HPDE6-E6E7 (cell line): ENCODE measurements around the gene GNA15.
A peak's percentile ranks its signal among the peaks of the same experiment; 100 is the strongest.
"Not testable (repeated sequence)": the region's sequence is repeated elsewhere in the genome, so short reads cannot be mapped to it uniquely, and the experiment has no call there.

Source experiments
- DNase-seq: peaks from one replicate; pipeline ENCODE4 v3.0.0; 2011; ENCODE audit warnings: missing footprints; ENCODE audit errors: extremely low spot score

Gene GNA15, protein sequence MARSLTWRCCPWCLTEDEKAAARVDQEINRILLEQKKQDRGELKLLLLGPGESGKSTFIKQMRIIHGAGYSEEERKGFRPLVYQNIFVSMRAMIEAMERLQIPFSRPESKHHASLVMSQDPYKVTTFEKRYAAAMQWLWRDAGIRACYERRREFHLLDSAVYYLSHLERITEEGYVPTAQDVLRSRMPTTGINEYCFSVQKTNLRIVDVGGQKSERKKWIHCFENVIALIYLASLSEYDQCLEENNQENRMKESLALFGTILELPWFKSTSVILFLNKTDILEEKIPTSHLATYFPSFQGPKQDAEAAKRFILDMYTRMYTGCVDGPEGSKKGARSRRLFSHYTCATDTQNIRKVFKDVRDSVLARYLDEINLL

DNA sequence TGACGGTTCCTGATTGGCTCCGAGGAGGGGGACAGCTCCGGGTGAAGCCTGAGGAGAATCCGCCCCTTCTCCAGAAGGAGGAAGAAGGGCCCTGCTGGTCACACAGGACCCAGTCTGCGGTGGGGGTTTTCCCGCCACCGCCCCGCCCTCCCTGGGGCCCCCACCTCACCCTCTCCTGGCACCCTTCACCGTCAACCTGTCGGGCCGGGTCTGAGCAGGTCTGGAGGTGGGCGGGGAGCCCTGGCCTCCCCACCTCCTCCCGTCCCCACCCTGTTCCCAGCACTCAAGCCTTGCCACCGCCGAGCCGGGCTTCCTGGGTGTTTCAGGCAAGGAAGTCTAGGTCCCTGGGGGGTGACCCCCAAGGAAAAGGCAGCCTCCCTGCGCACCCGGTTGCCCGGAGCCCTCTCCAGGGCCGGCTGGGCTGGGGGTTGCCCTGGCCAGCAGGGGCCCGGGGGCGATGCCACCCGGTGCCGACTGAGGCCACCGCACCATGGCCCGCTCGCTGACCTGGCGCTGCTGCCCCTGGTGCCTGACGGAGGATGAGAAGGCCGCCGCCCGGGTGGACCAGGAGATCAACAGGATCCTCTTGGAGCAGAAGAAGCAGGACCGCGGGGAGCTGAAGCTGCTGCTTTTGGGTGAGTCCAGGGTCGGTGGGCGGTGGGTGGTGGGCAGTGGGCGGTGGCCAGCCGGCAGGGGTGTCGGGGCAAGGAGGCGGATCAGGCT is at the start of gene GNA15:
GNA15 (plus strand) TSS at position 73 of the 723 bp plus-strand sequence; CDS start at position 491, 418 bp downstream.
- peak; percentile 52 for DNase-seq

DNA sequence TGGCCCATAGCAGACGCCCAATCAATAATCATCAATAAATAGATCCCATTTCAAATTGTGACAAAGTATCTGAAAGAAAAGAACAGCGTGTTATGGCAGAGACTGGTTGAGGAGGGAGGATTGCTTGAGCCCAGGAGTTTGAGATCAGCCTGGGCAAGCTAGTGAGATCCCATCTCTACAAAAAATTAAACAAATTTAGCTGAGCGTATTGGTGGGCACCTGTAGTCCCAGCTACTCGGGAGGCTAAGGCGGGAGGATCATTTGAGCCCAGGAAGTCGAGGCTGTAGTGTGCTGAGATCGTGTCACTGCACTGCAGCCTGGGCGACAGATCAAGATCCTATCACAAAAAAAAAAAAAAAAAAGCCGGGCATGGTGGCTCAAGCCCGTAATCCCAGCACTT is 48.1 kb upstream of the GNA15 start:
- DNase-seq: no peak

DNA sequence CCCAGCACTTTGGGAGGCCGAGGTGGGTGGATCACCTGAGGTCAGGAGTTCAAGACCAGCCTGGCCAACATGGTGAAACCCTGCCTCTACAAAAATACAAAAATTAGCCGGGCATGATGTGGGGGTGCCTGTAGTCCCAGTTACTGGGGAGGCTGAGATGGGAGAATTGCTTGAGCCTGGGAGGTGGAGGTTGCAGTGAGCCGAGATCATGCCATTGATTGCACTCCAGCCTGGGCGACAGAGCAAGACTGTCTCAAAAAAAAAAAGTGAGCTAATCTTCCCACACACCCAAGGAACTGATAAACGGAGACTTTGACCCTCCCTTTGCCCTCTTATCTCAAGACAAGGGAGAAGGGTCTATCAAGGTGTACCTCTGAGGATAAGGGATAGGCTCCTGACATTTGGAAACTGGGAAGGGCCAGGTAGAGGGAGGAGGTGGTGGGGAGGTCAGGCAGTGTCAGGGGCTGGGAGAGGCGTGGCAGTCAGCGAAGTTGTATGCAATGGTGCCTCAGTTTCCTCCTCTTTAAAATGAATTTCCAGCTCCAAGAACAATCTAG is 46.5 kb upstream of the GNA15 start:
- DNase-seq: not testable (repeated sequence)

DNA sequence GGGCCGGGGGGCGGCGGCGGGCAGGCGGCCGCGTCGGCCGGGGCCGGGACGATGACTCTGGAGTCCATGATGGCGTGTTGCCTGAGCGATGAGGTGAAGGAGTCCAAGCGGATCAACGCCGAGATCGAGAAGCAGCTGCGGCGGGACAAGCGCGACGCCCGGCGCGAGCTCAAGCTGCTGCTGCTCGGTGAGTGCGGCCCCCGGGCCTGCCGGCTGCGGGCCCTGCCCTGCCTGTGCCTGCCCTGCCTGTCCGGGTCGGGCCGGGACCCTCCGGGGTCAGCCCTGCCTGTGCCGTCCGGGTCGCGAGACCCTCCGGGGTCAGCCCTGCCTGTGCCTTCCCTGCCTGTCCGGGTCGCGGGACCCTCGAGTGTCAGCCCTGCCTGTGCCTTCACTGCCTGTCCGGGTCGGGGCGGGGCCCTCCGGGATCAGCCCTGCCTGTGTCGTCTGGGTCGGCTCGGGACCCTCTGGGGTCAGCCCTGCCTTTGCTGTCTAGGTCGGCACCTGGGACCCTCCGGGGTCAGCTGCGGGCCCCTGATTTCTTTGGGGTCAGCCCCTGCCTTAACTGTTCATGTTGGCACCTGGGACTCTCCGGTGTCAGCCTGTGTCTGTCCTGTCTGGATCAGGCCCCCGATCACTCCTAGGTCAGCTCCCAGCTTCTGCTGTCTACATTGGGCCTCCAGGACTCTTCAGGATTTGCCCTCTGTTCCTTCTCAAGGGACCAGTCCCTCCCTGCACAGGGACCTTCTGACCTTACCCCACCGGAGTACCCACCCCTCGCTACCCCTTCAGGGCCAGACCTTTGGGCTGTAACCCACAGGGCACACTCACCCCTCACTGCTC is 41.0 kb upstream of the GNA15 start:
- DNase-seq: no peak

DNA sequence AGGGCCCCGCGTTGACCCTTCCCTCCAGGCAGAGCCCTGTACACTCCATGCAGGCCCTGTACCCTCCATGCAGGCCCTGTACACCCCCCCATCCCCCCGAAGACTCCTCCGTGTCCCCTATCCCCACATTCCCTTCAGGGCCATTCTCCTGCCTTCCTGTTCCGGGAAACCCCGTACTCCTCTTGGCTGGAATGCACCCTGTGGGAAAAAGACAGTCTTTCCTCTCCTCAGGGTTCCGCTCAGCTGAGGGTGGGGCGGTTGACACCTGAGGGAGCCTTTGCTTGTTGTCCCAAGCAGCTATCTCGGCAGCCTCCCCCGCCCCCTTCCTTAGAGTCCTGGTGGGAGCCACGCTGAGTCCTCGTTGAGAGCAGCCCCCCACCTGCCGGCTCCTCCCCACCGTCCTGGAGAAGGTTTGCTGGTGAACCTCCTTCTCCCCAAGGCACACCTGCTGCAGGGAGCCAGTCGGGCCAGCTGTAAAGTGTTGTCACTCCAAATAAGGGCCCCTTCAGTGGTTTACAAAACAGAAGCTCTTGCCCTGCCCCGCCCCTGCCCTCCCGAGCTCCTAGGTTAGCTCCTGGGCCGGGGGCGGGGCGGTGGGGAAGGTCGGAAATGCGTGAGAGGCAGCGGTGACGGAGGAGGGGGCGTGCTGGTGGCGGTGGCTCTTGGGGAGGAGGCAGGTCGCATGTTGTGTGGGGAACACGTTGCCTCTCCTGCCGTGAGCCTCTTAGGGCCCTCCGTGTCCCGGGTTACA is 40.2 kb upstream of the GNA15 start:
- no peak for DNase-seq

DNA sequence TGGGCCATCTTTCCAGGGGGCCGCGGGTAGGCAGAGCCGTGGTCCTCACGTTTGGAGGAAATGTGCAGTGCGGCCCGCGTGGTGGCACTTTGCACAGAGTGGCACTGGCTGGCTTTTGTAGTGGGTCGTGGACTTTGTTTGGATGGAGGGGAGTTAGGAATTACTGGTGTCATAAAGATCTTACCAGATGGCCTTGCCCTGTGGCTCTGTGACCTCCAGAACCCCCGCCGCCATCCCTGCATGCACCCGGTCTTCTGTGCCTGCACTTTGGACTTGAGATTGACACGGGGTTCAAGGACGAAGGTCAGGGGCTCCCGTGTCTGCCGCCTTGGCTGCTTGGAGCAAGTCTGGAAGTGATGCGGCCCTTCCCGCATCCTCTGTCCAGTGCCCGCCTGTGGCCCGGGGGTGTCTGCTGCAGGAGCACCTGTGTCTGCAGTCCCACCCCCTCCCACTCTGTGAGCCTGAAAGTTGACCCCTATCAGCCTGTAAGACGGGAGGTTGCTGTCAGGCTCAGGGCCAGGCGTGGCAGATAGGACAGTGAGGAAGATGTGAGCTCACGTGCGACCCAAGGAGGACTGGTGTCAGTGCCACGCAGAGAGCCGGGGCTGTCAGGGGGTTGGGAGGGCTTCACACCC is 39.4 kb upstream of the GNA15 start:
- DNase-seq: no peak

DNA sequence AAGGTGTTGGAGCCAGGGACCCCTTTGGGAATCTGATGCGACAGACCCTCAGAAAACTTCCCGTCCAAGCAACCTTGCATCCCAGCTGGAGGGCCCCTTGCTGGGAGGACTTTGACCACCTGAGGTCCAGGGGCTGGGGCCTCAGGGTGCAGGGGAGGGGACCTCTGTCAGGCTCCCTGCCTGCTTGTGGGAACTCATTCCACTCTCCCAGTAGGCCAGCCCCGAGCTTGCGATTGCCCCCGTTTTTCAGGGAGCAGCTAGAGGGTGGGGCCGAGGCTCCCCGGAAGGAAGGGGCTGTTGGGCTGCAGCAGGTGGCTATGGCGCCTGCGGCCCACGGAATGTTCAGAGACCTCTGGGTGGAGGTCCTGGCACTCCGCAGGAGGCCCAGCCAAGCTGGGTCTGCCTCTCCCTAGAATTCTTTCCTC is 38.9 kb upstream of the GNA15 start:
- DNase-seq: no peak

DNA sequence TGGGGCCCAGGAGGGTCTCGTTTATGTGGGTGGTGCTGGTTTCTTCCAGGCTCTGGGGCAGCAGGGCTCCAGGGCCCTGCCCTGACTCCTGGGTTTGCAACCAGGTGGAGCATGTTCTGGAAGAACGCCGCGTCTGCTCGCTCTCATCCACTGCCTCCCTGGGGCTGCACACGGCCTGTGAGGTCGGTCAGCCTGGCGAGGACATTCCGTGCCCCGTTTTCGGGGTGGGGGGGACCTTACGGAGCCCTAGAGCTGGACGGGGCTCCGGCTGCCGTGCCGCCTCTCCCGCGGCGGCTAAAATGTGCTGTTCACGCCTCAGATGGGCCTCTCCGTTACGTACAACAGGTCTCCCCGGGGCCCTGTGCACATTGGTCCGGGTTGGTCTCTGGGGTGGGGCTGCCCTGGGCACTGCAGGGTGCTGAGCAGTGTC is 38.4 kb upstream of the GNA15 start:
- DNase-seq: no peak

DNA sequence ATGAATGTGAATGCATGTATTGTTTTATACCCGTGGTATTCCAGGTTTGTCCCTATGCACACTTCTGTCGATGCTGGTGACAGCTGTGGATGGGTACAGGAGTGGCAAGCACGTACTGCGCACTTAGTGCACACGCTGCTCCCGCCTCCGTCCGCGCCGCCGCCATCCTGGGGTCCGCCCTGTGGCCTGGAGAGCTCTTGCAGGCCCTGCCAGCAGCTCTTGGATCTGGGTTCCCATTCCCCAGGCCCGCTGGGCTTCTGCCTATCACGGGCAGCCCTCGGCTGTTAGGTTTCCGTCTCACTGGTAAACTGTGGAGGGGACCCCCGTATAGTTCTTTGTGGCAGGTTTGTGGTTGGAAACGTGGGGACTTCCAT is 37.7 kb upstream of the GNA15 start:
- no peak for DNase-seq

DNA sequence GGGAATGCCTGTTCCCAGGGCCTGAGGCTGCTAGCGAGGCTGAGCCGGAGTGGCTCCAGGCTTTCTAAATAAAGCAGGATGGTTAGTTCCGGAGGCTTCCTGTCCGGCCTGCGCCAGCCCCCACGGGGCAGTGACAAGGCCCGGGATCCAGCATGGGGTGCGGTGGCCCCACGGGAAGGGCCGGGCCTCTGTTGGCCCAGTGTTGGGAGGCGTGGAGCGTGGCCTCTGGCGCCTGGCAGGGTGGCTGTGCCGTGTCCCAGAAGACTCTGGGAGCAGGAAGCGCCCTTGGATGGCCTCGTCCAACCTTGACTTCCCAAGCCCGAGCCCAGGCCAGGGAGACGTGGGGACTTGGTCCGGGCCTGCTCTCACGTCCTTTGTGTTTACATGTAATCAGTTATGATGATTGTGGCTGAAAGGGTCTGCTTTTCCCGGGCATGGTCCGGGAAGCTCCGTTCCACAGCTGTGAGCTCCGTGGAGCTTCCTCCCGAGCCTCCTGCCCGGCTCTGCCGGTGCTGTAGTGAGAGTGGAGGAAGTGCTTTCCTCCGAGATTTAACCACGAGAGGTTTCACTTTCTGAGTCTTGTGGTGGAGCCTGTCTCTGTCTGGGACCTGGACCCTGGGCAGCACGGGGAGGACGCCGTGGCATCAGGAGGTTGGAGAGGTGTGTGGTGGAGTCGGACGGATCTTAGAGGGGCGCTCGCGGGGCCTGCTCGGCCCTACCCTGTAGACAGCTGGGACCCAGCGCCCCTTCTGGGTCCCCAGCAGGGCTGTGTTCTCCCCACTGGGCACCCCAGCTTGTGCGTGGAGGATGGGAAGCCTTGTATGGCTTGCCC is 37.1 kb upstream of the GNA15 start:
- no peak for DNase-seq

DNA sequence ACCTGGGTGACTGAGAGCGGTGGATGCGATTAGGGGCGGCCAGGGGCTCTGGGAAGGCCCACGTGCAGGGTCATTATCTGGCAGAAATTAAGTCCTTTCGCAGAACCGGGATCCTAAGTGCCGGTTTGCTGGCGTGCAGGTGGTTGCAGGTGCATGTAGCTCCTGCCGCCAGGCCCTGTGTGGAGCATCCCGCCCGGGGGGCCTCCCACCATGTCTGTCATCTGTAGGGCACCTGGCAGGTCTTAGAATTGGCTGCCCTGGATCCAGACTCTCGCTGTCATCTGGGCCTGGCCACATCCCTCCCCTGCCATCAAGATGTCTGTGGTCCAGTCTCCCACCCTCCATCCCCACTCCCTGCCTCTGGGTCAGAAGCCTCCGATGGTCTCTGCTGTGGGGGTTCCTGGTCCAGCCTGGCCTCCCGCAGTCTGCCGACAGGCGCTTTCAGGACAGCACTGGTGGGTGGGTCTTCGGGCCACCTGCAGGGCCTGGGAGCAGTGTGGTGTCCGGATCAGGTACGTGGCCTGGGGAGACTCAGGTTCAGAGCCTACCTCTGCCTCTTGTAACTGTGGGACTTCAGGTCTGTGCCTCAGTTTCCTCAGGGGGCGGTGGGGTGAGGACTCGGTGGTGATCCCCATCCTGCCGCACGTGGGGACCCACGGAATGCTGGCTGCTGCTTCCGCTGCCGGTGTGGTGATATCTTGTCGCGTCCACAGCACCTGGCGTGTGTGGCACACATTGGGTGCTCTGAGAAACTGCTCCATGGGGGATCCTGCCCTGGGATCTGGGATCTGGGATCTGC is 36.3 kb upstream of the GNA15 start:
- DNase-seq: no peak

DNA sequence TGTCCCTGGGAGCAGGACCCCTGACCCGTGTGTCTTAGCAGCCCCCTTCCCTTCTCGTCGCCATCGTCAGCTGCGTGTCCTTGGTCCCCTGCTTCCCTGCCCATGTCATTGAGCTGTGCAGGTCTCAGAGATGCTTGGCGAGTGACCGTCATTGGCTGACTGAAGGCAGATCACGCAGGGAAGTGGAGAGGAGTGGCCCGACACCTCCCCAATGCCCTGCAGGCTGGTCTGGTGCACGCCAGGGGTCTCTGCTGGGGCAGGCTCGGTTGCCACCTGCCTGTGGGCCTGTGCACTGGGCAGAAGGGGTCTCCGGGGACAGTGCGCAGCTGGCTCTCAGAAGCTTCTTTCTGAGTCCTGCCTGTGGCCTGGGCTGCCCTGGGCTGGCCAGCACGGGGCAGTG is 35.5 kb upstream of the GNA15 start:
- no peak for DNase-seq

DNA sequence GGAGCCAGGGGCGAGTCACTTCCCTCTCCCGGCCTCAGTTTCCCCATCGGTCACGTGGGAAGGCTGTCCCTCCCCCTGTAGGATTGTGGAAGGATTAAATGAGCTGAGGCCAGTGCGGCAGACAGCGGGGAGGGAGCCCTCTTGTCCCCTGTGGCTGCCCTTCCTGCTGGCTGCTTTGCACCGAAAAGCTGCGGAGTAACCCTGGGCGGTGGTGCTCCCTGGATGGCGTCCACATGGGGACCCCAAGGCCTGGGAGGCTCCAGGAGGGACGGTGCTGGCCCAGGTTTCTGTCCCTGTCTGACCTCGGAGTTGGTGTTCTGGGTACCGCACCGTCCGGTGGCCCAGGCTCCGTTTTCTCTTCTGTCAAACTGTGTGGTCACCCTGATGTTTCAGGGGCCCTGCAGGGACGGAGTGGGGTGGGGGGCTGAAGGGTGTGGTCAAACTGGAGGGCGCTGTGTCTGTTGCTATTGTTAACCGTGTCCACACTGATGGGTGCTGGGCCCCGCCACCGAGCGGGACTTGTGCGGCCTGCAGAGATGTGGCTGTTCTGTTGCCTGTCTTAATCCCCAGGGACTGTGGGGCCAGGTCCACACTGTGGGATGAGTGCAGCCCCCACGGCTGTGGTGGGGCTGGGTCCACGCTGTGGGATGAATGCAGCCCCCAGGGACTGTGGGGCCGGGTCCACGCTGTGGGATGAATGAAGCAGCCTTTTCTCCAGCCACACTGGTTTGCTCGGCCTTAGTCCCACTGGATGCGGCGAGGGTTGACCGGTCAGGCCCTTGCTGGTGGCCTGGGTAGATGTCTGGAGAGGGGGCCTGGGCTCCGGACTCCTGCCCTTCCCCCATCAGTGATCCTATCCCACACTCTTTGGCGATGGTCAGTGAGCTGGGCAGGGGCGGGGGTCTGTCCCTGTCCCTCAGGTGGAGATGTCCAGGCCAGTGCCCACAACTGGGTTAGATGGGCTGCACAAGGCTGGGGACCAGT is 34.8 kb upstream of the GNA15 start:
- no peak for DNase-seq

DNA sequence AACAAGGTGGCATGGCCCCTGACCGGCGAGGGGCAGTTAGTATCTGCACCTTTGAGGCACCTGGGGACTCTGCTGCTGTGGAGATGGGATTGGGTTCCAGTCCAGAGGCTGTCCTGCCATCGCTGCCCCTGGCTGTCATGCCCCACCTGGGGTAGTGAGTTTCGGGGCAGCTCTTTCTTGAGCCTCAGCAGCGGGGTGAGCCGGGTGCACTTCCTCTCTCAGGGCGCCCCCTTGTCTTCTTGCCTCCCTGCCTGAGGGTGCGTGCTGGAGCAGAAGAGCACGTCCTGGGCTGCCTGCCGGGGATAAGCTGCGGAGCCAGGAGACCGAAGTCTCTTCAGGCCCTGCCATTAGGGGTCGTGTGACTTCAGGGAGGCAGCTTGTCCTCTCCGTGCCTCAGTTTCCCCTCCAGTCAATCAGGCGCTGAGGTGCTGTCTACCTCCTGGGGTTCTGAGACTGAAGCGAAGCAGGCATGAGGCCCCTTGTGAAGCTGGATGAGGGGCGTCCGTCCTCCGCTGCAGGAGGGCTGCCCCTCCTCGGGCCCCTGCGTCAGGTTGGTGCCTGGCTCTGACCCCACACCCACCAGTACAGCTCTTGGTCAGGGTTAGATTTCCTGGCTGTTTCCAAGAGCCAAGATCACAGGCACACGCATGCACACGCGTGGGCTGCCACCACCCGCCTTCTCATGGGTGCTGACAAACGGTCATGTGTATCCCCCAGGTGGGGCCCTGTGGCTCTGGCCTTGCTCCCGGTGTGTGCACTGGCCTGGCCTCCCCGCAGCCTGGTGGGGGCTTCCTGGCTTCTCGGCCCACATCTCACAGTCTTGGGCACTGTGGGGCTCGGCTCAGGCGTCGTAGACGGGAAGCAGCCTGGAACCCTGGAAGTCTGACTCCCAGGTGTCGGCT is 33.3 kb upstream of the GNA15 start:
- no peak for DNase-seq

DNA sequence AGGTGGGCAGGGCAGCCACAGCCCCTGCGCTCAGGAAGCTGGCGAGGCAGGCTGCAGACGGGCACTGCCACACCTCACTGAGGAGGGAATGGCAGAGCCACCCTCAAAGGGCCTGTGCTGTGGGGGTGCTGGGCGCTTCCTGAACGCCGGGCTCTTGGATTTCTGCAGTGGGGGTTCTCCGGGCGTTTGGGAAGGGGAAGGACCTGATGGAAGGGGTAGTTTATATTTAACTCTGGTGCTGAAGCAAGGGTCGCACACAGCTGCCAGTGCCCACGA is 31.2 kb upstream of the GNA15 start:
- DNase-seq: no peak

DNA sequence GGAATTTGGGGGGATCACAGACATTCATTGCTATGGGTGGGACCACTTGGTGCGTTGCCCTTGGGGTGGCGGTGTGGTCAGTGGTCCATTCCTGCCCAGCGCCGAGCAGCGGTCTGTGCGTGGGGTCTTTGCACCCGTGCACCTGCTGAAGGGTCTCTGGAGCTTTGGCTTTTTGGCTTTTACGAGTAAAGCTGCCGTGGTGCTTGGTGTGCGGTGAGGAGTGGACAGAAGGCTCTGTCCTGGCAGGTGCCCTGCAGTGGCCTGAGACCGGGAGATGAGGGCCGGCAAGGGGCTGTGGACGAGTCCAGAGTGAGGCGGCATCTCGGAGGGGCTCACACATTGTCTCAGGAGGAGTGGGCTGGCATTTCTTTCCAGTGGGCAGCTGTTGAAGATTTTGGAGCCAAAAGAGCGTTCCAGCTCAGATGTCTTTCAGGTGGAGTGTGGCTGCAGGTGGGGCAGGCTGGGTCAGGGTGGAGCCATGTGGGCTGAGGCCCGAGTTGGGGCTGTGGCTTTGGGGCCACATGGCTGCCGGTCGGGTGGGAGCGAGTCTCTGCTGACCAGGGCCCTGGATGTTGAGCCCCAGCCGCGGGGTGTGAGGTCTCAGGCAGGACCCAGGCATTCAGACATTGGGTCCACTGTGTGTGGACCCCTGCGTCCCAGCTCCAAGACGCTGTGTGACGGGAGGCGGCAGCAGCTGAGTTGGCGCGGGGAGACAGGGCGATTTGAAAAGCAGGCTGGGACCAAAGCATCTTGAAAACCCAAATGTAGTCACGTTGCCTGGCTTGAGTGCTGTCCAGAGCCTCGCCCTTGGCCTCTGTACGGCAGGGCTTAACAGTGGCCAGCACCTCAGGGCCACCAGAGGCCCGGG is 30.0 kb upstream of the GNA15 start:
- DNase-seq: no peak
